ENCODE results near the gene TCP11L2.
"Not testable (repeated sequence)": the region's sequence is repeated elsewhere in the genome, so short reads cannot be mapped to it uniquely, and the experiment has no call there.

The TCP11L2 gene

GRCh38 chr12:106342397-106343213, 40.1 kb downstream of the TCP11L2 start:
- peak in 1 of 56 donors; percentile 18 for DNase-seq

DNA sequence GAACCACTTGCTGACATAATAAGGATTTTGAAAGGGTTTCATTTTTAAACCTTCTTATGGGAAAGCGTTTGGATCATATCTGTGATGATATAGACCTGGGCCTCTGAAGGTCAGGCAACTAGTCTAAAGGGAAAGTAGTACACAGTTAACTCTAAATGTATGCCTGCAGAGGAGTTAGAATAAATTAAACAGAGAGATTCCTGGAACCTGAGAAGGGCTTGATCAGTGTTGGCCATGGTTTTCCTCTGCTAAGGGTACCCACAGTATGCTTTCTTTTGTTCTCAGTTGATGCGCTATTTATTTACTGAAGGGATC, 40.6 kb downstream of the TCP11L2 start:
- DNase-seq: no peak

GRCh38 chr12:106344131-106344530, 41.6 kb downstream of the TCP11L2 start:
- no peak for DNase-seq

GRCh38 chr12:106345746-106346145, 43.2 kb downstream of the TCP11L2 start:
- DNase-seq: peak in 16 of 56 donors; percentile 10 to 62 (median 28)

DNA sequence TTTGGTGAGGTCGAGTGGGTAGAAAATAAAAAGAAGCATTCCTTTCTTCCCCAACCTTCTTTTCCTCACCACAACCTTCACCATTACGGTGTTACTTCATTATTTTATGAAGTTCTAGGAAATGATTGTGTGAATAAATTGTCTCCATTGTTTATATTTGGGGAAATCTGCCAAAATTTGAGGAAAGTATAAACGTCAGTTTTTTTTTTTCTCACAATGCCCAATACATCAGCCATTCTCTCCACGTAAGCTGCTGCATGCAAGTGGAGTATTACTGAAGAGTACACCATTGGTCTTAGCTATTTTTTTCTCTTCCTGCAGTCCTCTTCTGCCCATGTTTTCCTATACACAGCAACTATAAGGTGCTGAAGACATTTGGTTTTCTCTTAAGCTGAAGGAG, 45.9 kb downstream of the TCP11L2 start:
- DNase-seq: no peak

GRCh38 chr12:106353175-106353574, 50.6 kb downstream of the TCP11L2 start:
- no peak for DNase-seq

GRCh38 chr12:106357549-106358395, 55.2 kb downstream of the TCP11L2 start, which contains the start of gene POLR3B:
POLR3B (plus strand) TSS chr12:106357748; CDS start chr12:106357880, 132 bp downstream.
- DNase-seq: peak; percentile 78 to 100 (median 95)

DNA sequence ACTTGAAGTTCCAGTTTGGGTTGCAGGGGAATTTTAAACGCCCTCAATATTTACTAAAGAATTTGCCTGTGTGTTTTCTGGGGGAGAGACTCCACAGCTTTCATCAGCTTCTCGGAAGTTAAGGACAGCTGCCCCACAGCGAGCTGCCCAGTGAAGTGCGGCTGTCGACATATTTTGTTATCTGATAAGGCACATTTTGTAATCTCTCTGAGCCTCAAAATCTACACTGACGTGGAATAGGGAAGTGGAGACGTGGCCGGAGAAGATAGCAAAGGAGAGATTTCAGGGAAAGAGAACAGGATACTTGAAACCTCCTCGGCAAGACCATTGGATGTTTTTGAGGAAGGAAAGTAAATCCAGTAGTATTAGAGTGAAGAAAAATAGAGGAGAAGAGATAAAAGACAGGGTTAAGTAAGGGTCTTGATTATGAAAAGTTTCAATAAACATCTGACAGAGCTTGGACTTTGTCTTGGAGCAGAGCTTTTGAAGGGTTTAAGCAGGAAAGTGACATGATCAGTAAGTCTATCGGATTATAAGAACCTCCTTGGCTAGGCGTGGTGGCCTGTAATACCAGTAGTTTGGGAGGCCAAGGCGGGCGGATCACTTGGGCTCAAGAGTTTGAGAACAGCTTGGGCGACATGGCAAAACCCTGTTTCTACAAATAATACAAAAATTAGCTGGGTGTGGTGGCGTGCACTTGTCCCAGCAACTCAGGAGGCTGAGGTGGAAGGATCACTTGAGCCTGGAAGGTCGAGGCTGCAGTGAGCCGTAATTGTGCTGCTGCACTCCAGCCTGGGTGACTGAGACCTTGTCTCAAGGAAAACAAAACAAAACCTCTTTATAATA, 56.1 kb downstream of the TCP11L2 start:
- peak in 5 of 56 donors; percentile 26 to 56 (median 46) for DNase-seq

DNA sequence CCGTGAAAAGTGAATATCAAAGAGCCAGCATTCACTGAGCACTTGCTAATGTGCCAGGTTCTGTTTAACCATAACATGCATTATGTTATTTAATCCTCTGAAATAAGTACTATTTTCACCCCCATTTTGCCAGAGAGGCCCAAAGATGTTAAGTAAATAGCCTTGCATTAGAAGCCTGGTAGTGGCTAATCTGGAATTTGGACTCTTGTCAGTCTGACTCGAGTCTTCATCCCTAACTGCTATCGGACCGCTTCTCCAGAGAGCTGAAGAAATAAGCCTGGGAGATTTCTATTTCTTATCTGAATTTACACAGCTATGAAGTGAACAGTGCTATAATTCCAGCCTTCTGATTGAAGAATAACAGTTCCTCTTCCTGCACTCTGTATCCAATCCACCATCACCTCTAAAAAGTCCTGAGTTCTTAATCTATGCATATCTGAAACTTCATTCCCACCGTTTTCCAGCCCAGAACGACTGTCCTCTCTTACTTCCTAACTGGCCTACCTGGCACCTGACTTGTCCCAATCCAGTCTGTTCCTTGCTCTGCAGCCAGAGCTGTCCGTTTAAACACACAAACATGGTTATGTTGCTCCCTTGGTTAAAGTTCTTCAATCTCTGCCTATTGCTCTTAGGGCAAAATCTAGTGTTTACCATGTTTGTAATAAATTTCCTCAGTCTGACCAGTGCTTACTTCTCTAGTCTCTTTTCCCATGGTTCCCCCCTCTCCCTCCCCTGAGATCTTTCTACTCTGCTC, 57.3 kb downstream of the TCP11L2 start:
- DNase-seq: no peak

DNA sequence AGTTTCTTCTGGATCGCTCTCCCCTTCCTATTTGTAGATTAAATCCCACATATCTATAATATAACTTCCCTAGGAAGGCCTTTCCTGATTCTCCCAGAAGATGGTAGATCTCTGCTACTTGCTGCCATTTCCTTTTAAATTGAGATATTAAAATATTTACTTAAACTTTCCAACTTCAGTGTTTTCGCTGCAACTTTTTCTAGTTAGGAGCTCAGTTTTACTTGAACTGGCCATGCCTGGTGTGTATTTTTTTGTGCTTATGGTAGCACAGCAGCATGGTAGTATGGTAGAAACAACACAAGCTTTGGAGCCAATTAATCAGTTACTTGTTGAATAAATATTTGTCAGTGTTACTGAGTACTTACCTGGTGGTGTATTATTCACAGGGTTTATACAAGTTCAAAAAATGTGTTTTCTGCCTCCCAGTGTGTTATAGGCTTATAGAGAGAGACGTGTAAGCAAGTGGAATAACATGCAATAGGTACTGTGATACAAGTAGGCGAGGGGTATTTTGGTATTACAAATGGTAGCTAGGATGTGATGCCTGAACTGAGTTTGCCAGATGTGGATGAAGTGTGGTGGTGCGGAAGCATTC, 58.0 kb downstream of the TCP11L2 start:
- DNase-seq: no peak

DNA sequence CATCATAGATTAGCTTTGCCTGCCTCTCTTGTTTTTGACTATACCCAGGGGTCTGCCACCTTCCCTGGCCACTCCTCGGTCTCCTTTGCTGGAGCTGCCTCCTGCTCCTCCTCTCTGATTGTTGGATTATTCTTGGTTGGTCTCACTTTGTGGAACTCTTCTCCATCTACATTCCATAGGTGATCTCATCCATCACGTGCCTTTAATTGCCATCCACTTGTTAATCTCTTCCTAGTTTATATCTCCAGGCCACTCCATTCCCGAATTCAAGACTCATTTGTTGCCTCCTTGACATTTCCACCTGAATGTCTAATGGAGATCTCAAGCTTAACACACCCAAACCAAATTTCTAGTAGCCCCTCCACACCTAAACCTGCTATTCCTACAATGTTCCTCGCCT, 60.4 kb downstream of the TCP11L2 start:
- DNase-seq: no peak

- DNase-seq: no peak
Measured at GRCh38 chr12:106364261-106364660, 61.7 kb downstream of the TCP11L2 start.

DNA sequence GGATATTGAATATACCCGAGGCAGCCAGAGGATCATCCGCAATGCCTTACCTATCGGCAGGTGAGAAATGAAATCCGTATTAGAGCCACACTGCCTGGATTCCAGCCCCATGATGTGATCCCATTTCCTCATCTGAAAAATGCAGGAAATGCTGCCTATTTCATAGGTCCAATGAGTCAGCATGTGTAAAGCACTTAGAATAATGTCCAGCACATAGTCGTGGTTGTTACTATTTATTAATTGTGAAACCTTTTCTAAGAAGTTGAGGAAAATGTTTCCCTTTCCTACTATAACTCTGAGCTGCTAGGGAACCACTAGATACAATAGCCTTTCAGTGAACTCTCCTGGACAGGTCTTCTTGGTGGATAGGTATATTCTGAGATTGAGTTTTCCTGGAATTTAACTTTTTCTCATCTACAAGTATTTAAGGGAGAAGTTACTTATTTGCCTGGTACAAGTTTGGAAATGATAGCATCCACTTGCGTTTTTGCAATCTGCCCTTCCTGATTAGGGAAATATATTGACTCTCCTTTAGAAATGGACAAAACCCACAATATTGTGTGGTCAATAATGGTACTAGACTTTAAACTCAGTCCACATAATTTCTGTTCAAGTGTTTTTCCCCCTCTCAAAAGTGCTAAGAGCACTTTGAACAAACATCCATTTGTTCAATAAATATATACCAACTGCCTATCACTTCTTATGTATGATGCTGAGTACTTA, 67.3 kb downstream of the TCP11L2 start:
- no peak for DNase-seq

DNA sequence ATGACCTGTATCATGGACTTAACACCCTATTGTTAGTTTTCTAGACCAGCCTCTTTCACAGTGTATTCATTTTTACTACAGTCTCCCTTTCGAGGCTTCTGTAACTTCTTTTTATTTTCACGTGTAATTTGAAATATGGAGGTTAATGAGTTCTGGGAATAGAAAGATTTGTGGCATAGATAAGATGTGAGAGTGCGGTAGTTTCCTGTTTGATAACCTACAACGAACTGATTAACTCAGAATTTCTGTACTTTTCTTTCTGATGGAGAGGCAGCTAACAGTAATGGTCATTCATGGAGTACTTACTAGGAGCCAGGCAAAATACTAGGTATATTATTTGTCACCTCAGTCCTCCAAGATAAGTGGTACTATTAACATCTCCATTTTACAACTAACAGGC, 76.3 kb downstream of the TCP11L2 start:
- no peak for DNase-seq

DNA sequence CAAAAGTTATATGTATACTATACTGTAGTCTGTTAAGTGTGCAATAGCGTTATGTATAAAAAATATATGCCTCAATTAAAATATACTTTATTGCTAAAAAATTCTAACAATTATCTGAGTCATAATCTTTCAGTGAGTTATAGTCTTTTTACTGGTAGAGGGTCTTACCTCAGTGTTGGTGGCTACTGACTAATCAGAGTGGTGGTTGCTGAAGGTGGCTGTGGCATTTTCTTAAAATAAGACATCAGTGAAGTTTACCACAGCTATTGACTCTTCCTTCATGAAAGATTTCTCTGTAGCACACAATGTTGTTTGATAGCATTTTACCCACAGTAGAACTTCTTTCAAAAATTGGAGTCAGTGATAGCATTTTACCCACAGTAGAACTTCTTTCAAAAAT, 78.4 kb downstream of the TCP11L2 start:
- DNase-seq: no peak

- not testable (repeated sequence) for DNase-seq
Measured at GRCh38 chr12:106381866-106382265, 79.3 kb downstream of the TCP11L2 start.

DNA sequence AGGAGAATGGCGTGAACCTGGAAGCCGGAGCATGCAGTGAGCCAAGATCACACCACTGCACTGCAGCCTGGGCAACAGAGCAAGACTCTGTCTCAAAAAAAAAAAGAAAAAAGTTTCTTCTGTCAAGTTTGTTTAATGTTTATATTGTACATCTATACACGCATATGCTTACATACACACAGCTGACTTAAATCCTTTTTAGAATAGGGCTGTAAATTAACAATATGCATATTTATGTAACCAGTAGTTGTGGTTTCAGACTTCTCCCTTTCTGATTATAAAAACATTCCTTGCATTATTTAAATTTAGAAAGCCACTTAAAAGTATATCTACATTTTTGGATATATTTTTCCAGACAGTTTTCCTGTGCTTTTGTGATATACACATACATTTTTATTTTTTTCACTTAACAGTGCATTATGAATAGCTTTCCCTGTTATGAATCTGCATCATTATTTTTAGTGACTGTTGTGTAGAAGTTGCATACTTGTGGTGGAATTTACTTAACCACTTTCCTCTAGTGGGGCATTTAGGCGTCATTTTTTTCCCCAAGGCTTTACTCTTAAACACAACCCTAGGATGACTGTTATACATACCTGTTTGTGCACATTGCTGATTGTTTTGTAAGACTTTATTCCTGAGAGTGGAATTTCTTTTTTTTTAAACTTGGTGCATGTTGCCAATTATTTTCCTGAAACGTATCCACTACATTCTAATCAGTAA, 84.4 kb downstream of the TCP11L2 start:
- DNase-seq: no peak

DNA sequence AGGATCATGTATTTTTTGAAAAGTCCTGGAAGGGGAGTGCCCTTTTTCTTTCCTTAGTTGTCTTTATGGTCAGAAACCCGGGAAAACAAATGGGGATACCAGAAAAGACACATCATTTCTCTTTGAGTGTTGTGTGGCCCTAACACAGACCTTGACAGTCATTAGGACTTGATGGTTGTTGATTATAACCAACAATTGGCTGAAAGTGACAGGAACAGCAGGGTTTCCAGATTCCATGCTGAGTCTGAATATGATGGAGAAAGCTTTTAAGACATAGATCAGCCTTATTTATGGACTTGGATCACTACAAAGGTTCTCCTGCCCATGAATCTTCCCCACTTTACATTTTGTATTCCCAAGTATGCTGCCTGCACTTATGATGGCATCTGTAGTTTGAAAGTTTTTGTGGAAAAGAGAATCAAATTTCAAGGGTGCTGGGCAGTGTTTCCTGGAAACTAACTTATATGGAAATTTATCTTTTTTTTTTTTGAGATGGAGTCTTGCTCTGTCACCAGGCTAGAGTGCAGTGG, 85.4 kb downstream of the TCP11L2 start:
- no peak for DNase-seq

GRCh38 chr12:106389151-106389550, 86.6 kb downstream of the TCP11L2 start:
- DNase-seq: no peak
